GM12878 (cell line): ENCODE results near the gene SRD5A1.

ENCODE experiments used
- LARP7 ChIP-seq: fragments of 450-650 bp; IDR thresholded peaks from 2 replicates; pipeline ENCODE4 v1.6.1; 2017; ENCODE audit warnings: mild to moderate bottlenecking
- MEF2A ChIP-seq: IDR thresholded peaks from 2 replicates; pipeline ENCODE4 v1.6.1; 2011; ENCODE audit warnings: low read depth, mild to moderate bottlenecking, low read length, moderate library complexity; ENCODE audit not compliant: insufficient read depth
- RAD21 ChIP-seq: IDR thresholded peaks from 2 replicates; pipeline ENCODE4 v1.6.1; 2011; ENCODE audit warnings: mild to moderate bottlenecking, low read depth, low read length, moderate library complexity; ENCODE audit not compliant: insufficient read depth
- ZSCAN29 ChIP-seq: fragments of 450-650 bp; IDR thresholded peaks from 2 replicates; pipeline ENCODE4 v1.6.1; 2017; ENCODE audit warnings: mild to moderate bottlenecking, moderate library complexity
- TF ChIP-seq, protein P1 (sequence below): IDR thresholded peaks from 2 replicates; pipeline ENCODE4 v1.6.1; 2012; ENCODE audit warnings: low read depth, low read length, improper control_type of control experiment

GRCh38 chr5:6674886-6675285 is 41.6 kb downstream of the SRD5A1 start:
- TF ChIP-seq ZSCAN29 (no peak), MEF2A (no peak), LARP7 (no peak), RAD21 (no peak)
- TF ChIP-seq, protein P1, sequence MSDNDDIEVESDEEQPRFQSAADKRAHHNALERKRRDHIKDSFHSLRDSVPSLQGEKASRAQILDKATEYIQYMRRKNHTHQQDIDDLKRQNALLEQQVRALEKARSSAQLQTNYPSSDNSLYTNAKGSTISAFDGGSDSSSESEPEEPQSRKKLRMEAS: no peak
